RPMI7951 (cell line): ENCODE results near the gene TMUB1. TPM values are rescaled to one million over a fixed set of nuclear protein-coding genes. Genes with fewer than 3 reads are reported as not detected.

Experiments used
- DNase-seq: peaks from one replicate; pipeline ENCODE4 v3.0.0-alpha.2; 2012; ENCODE audit warnings: low read depth
- total RNA-seq: library from RNA; depleted of rRNA; stranded (reverse); fragments of >200 nt; shearing (Covaris generic); gene quantifications from 2 replicates; pipeline ENCODE4 v1.2.3, GENCODE V29; 2014; rRNA removed

TMUB1 gene
- total RNA-seq, 1 experiment from 2014 or later: 31.8 TPM

- DNase-seq: no peak
Observed at GRCh38 chr7:151034312-151035025, 48.8 kb downstream of the TMUB1 start.

- no peak for DNase-seq
Observed at GRCh38 chr7:151033864-151034249, 49.4 kb downstream of the TMUB1 start.

GRCh38 chr7:151032936-151033863 is 50.1 kb downstream of the TMUB1 start:
- DNase-seq: no peak

Other genes with a start within 250 kb of the TMUB1 start
- not detected in 2 replicates for gene AOC1, start 231.0 kb downstream of the TMUB1 start, total RNA-seq
- not detected in 2 replicates for gene KCNH2, start 105.2 kb downstream of the TMUB1 start, total RNA-seq
- 0.12 and 0.39 TPM in 2 replicates for gene NOS3, start 92.5 kb downstream of the TMUB1 start, total RNA-seq
- 0.24 TPM in 1 of 2 replicates, not detected in the other for gene ATG9B, start 59.0 kb downstream of the TMUB1 start, total RNA-seq
- 26.9 and 27.8 TPM in 2 replicates for gene ABCB8, start 55.0 kb downstream of the TMUB1 start, total RNA-seq
- gene ASIC3, start 35.0 kb downstream of the TMUB1 start, total RNA-seq: 0.10 and 1.3 TPM in 2 replicates
- gene CDK5, start 25.6 kb downstream of the TMUB1 start, total RNA-seq: 41.3 and 57.0 TPM in 2 replicates
- 60.3 and 64.9 TPM in 2 replicates for gene SLC4A2, start 23.9 kb downstream of the TMUB1 start, total RNA-seq
- 61.3 and 66.5 TPM in 2 replicates for gene FASTK, start 2.7 kb downstream of the TMUB1 start, total RNA-seq
- gene AGAP3, start 3.0 kb upstream of the TMUB1 start, total RNA-seq: 26.5 and 32.7 TPM in 2 replicates
- gene GBX1, start 84.2 kb upstream of the TMUB1 start, total RNA-seq: not detected in 2 replicates
- not detected in 2 replicates for gene ASB10, start 103.8 kb upstream of the TMUB1 start, total RNA-seq
- gene H2BK1, start 127.0 kb upstream of the TMUB1 start, total RNA-seq: not detected in 2 replicates
- 56.8 and 60.4 TPM in 2 replicates for gene ABCF2, start 143.7 kb upstream of the TMUB1 start, total RNA-seq
- gene CHPF2, start 149.0 kb upstream of the TMUB1 start, total RNA-seq: 28.0 and 32.0 TPM in 2 replicates
- 12.6 and 13.2 TPM in 2 replicates for gene SMARCD3, start 165.2 kb upstream of the TMUB1 start, total RNA-seq